Measurements from ENCODE around the gene LRRK1.

GRCh38 chr15:101112336-101113113, 193.4 kb downstream of the LRRK1 start:
- TF ChIP-seq POLR2A (IDR thresholded peaks at IDR 0.05; ENCODE audit: low read depth, low read length) (no peak), TAF1 (IDR thresholded peaks at IDR 0.05; ENCODE audit: borderline replicate concordance, low read depth, low read length) (no peak)
